ENCODE data around the gene ACTL6A.

The ACTL6A gene

DNA sequence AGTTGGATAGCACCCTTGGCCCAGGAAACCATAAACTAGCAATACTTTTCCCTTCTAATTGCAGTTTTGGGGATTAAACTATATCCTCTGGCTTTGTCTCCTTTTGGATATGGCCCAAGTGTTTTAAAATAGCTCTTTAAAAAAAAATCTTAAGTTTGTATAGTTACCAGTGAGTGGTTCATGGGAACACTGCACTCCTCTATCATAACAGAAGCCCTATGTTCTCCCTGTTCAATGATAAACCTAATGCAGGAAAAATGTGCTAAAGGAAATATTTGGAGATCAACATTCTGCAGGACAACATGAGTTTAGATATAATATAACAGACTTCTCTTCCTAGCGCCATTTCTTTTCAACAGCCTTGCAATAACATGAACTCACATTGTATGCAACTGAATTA is 28.6 kb downstream of the ACTL6A start:
- Histone ChIP-seq H3K9me2 (replicated peaks; ENCODE audit: low read depth, low read length) (no peaks in the 10 kb centered on the region), H3K4me2 (ENCODE audit: low read depth, low read length, poor library complexity, severe bottlenecking) (no peak overlapping the region), H3K36me3 (ENCODE audit: insufficient read depth, low read length) (peaks cover 89% of the 10 kb centered on the region)

DNA sequence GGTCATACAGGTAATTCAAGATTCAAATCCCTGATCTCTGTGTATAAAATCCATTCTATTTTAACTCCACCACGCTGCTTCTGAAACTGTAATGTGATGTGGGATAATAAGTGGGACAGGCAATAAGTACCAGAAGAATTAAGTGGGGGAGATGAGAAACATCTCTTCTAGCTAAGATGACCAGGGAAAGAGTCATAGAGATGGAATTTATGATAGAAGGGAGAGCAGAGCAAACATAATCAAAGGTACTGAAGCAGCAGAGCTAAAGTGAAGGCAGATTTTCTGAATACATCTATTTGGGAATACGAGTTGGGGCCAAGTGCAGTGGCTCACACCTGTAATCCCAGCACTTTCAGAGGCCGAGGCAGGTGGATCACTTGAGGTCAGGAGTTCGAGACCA is 36.8 kb downstream of the ACTL6A start:
- no peak overlapping the region for H3K9ac ChIP-seq (ENCODE audit: low read depth, low read length, poor library complexity, severe bottlenecking)
- no peak overlapping the region for H3K4me3 ChIP-seq (ENCODE audit: low read length, poor library complexity, severe bottlenecking)
- H3K4me1 ChIP-seq (ENCODE audit: insufficient read depth, low read length, poor library complexity, severe bottlenecking): peaks cover 12% of the 10 kb centered on the region
- H4K20me1 ChIP-seq (ENCODE audit: insufficient read depth, low read length, poor library complexity, severe bottlenecking): peaks cover 35% of the 10 kb centered on the region
- H3K4me2 ChIP-seq (ENCODE audit: low read depth, low read length, poor library complexity, severe bottlenecking): peak overlapping the region; percentile 22
- peaks cover 58% of the 10 kb centered on the region for H3K36me3 ChIP-seq (ENCODE audit: insufficient read depth, low read length)
- H3F3A ChIP-seq (ENCODE audit: low read depth): no peaks in the 10 kb centered on the region
- TF ChIP-seq, protein P1, sequence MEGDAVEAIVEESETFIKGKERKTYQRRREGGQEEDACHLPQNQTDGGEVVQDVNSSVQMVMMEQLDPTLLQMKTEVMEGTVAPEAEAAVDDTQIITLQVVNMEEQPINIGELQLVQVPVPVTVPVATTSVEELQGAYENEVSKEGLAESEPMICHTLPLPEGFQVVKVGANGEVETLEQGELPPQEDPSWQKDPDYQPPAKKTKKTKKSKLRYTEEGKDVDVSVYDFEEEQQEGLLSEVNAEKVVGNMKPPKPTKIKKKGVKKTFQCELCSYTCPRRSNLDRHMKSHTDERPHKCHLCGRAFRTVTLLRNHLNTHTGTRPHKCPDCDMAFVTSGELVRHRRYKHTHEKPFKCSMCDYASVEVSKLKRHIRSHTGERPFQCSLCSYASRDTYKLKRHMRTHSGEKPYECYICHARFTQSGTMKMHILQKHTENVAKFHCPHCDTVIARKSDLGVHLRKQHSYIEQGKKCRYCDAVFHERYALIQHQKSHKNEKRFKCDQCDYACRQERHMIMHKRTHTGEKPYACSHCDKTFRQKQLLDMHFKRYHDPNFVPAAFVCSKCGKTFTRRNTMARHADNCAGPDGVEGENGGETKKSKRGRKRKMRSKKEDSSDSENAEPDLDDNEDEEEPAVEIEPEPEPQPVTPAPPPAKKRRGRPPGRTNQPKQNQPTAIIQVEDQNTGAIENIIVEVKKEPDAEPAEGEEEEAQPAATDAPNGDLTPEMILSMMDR (conservative IDR thresholded peaks at IDR 0.05; ENCODE audit: low read length): no peak
- TF ChIP-seq EZH2phosphoT487 (IDR thresholded peaks at IDR 0.05; ENCODE audit: borderline replicate concordance): no peak
- H3K9me3 ChIP-seq (ENCODE audit: insufficient read depth, low read depth, low read length): no peaks in the 10 kb centered on the region
- no peaks in the 10 kb centered on the region for H3K27me3 ChIP-seq (ENCODE audit: insufficient read depth, low read length, poor library complexity, severe bottlenecking)
- no peaks in the 10 kb centered on the region for H3K9me2 ChIP-seq (replicated peaks; ENCODE audit: low read depth, low read length)
- H2AFZ ChIP-seq (ENCODE audit: low read length): no peak overlapping the region
- H3K79me2 ChIP-seq (ENCODE audit: insufficient read depth, low read length): peaks cover 51% of the 10 kb centered on the region

More for the DNA sequence above, 28.6 kb downstream of the ACTL6A start:
- no peaks in the 10 kb centered on the region for H3K9me3 ChIP-seq (ENCODE audit: insufficient read depth, low read depth, low read length)
- no peaks in the 10 kb centered on the region for H3F3A ChIP-seq (ENCODE audit: low read depth)
- no peaks in the 10 kb centered on the region for H3K4me1 ChIP-seq (ENCODE audit: insufficient read depth, low read length, poor library complexity, severe bottlenecking)
- TF ChIP-seq EZH2phosphoT487 (IDR thresholded peaks at IDR 0.05; ENCODE audit: borderline replicate concordance): no peak
- TF ChIP-seq, protein P1 (conservative IDR thresholded peaks at IDR 0.05; ENCODE audit: low read length): no peak
- H3K9ac ChIP-seq (ENCODE audit: low read depth, low read length, poor library complexity, severe bottlenecking): no peak overlapping the region
- peaks cover 4% of the 10 kb centered on the region for H4K20me1 ChIP-seq (ENCODE audit: insufficient read depth, low read length, poor library complexity, severe bottlenecking)
- no peak overlapping the region for H2AFZ ChIP-seq (ENCODE audit: low read length)
- peaks cover 4% of the 10 kb centered on the region; the same call in 1 of the 2 replicates for H3K79me2 ChIP-seq (ENCODE audit: insufficient read depth, low read length)
- H3K4me3 ChIP-seq (ENCODE audit: low read length, poor library complexity, severe bottlenecking): no peak overlapping the region
- H3K27me3 ChIP-seq (ENCODE audit: insufficient read depth, low read length, poor library complexity, severe bottlenecking): no peaks in the 10 kb centered on the region

DNA sequence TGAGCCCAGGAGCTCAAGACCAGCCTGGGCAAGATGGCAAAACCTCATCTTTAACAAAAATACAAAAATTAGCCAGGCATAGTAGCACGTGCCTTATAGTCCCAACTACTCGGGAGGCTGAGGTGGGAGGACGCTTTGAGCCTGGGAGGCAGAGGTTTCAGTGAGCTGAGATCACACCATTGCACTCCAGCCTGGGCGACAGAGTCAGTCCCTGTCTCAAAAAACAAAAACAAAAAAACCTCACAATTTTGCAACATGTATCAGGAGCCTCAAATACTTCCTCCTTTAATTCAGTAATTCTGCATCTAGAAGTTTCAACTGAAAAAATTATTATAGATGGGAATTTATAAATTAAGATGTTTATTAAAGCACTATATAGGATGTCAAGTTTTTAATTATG is 40.6 kb downstream of the ACTL6A start:
- Histone ChIP-seq H3K79me2 (ENCODE audit: insufficient read depth, low read length) (peaks cover 67% of the 10 kb centered on the region), H3K9me3 (ENCODE audit: insufficient read depth, low read depth, low read length) (no peaks in the 10 kb centered on the region), H3F3A (ENCODE audit: low read depth) (no peaks in the 10 kb centered on the region), H3K4me2 (ENCODE audit: low read depth, low read length, poor library complexity, severe bottlenecking) (peak overlapping the region; percentile 73), H2AFZ (ENCODE audit: low read length) (no peak overlapping the region), H3K27me3 (ENCODE audit: insufficient read depth, low read length, poor library complexity, severe bottlenecking) (no peaks in the 10 kb centered on the region), H3K36me3 (ENCODE audit: insufficient read depth, low read length) (peaks cover 24% of the 10 kb centered on the region), H4K20me1 (ENCODE audit: insufficient read depth, low read length, poor library complexity, severe bottlenecking) (peaks cover 27% of the 10 kb centered on the region), H3K9me2 (replicated peaks; ENCODE audit: low read depth, low read length) (no peaks in the 10 kb centered on the region), H3K9ac (ENCODE audit: low read depth, low read length, poor library complexity, severe bottlenecking) (peak overlapping the region; percentile 90), H3K4me1 (ENCODE audit: insufficient read depth, low read length, poor library complexity, severe bottlenecking) (peaks cover 20% of the 10 kb centered on the region), H3K4me3 (ENCODE audit: low read length, poor library complexity, severe bottlenecking) (peak overlapping the region; percentile 82)
- TF ChIP-seq, protein P1 (conservative IDR thresholded peaks at IDR 0.05; ENCODE audit: low read length): no peak
- TF ChIP-seq EZH2phosphoT487 (IDR thresholded peaks at IDR 0.05; ENCODE audit: borderline replicate concordance): no peak

Measured in Loucy (cell line).